Measurements from ENCODE around the gene ARMH4.

ARMH4 gene

GRCh38 chr14:57981817-57982560 is 170.0 kb downstream of the ARMH4 start:
- H3K36me3 ChIP-seq (ENCODE audit: control insufficient read depth, low read length) = no peaks in the 10 kb centered on the region
- H3K27ac ChIP-seq (ENCODE audit: low read depth, low read length) = no peak overlapping the region
- no peak overlapping the region for H3K4me3 ChIP-seq (ENCODE audit: low read length)
- no peaks in the 10 kb centered on the region for H3K79me2 ChIP-seq (ENCODE audit: control insufficient read depth, low read length)
- H4K20me1 ChIP-seq (ENCODE audit: control insufficient read depth, insufficient read depth, low read depth, low read length) = no peaks in the 10 kb centered on the region
- no peak overlapping the region for H3K4me2 ChIP-seq (ENCODE audit: low read length)
- no peaks in the 10 kb centered on the region for H3K9me2 ChIP-seq (replicated peaks; ENCODE audit: control insufficient read depth, low read length)
- no peaks in the 10 kb centered on the region for H3F3A ChIP-seq (ENCODE audit: control insufficient read depth, insufficient read depth)
- H3K4me1 ChIP-seq (ENCODE audit: control insufficient read depth, low read length) = no peaks in the 10 kb centered on the region
- H3K27me3 ChIP-seq (ENCODE audit: control insufficient read depth, low read length) = no peaks in the 10 kb centered on the region
- TF ChIP-seq CTCF (IDR thresholded peaks at IDR 0.05; ENCODE audit: low read depth, low read length, poor library complexity, severe bottlenecking) (no peak), EZH2phosphoT487 (IDR thresholded peaks at IDR 0.05; ENCODE audit: borderline replicate concordance, low read length) (no peak)
- no peaks in the 10 kb centered on the region for H3K9me3 ChIP-seq (ENCODE audit: control insufficient read depth, insufficient read depth, low read length)

GRCh38 chr14:57979376-57980048 is 172.5 kb downstream of the ARMH4 start:
- H3K9me2 ChIP-seq (replicated peaks; ENCODE audit: control insufficient read depth, low read length) = no peaks in the 10 kb centered on the region
- no peak overlapping the region for H3K27ac ChIP-seq (ENCODE audit: low read depth, low read length)
- no peaks in the 10 kb centered on the region for H3K36me3 ChIP-seq (ENCODE audit: control insufficient read depth, low read length)
- no peak overlapping the region for H3K4me3 ChIP-seq (ENCODE audit: low read length)
- H3K27me3 ChIP-seq (ENCODE audit: control insufficient read depth, low read length) = no peaks in the 10 kb centered on the region
- H3K9me3 ChIP-seq (ENCODE audit: control insufficient read depth, insufficient read depth, low read length) = no peaks in the 10 kb centered on the region
- no peaks in the 10 kb centered on the region for H3F3A ChIP-seq (ENCODE audit: control insufficient read depth, insufficient read depth)
- no peaks in the 10 kb centered on the region for H4K20me1 ChIP-seq (ENCODE audit: control insufficient read depth, insufficient read depth, low read depth, low read length)
- no peak overlapping the region for H3K4me2 ChIP-seq (ENCODE audit: low read length)
- TF ChIP-seq CTCF (IDR thresholded peaks at IDR 0.05; ENCODE audit: low read depth, low read length, poor library complexity, severe bottlenecking) = no peak
- TF ChIP-seq EZH2phosphoT487 (IDR thresholded peaks at IDR 0.05; ENCODE audit: borderline replicate concordance, low read length) = no peak
- no peaks in the 10 kb centered on the region for H3K4me1 ChIP-seq (ENCODE audit: control insufficient read depth, low read length)
- H3K79me2 ChIP-seq (ENCODE audit: control insufficient read depth, low read length) = no peaks in the 10 kb centered on the region

GRCh38 chr14:57976701-57977100 is 175.3 kb downstream of the ARMH4 start:
- Histone ChIP-seq H3K9me2 (replicated peaks; ENCODE audit: control insufficient read depth, low read length) (no peaks in the 10 kb centered on the region), H3K9me3 (ENCODE audit: control insufficient read depth, insufficient read depth, low read length) (no peaks in the 10 kb centered on the region), H3K4me1 (ENCODE audit: control insufficient read depth, low read length) (no peaks in the 10 kb centered on the region), H4K20me1 (ENCODE audit: control insufficient read depth, insufficient read depth, low read depth, low read length) (no peaks in the 10 kb centered on the region), H3K79me2 (ENCODE audit: control insufficient read depth, low read length) (no peaks in the 10 kb centered on the region), H3K4me3 (ENCODE audit: low read length) (no peak overlapping the region), H3K27me3 (ENCODE audit: control insufficient read depth, low read length) (no peaks in the 10 kb centered on the region), H3K4me2 (ENCODE audit: low read length) (no peak overlapping the region), H3K36me3 (ENCODE audit: control insufficient read depth, low read length) (no peaks in the 10 kb centered on the region), H3F3A (ENCODE audit: control insufficient read depth, insufficient read depth) (no peaks in the 10 kb centered on the region), H3K27ac (ENCODE audit: low read depth, low read length) (no peak overlapping the region)
- TF ChIP-seq CTCF (IDR thresholded peaks at IDR 0.05; ENCODE audit: low read depth, low read length, poor library complexity, severe bottlenecking) = no peak
- no peak for TF ChIP-seq EZH2phosphoT487 (IDR thresholded peaks at IDR 0.05; ENCODE audit: borderline replicate concordance, low read length)

Measured in DOHH2 (cell line).